Measurements from ENCODE around the gene FAM83D.

DNA sequence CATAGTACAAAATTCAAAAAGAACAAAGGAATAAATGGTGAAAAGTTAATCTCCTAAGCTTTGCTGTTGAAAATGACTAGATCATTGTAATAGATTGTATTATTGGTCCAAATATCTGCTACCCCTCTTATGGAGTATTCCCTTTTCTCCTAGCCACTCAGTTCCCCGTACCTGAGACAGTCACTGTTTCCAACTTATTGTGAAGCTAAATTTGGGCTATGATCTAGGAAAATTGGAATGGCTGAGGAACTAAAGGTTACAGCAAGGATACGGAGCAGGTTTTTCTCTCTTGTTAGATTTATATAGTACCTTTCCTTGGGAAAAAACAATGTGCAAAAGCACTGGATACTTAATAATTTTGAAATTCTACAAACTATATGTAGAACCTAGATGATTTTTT, 53.2 kb downstream of the FAM83D start:
- TF ChIP-seq, protein P1, sequence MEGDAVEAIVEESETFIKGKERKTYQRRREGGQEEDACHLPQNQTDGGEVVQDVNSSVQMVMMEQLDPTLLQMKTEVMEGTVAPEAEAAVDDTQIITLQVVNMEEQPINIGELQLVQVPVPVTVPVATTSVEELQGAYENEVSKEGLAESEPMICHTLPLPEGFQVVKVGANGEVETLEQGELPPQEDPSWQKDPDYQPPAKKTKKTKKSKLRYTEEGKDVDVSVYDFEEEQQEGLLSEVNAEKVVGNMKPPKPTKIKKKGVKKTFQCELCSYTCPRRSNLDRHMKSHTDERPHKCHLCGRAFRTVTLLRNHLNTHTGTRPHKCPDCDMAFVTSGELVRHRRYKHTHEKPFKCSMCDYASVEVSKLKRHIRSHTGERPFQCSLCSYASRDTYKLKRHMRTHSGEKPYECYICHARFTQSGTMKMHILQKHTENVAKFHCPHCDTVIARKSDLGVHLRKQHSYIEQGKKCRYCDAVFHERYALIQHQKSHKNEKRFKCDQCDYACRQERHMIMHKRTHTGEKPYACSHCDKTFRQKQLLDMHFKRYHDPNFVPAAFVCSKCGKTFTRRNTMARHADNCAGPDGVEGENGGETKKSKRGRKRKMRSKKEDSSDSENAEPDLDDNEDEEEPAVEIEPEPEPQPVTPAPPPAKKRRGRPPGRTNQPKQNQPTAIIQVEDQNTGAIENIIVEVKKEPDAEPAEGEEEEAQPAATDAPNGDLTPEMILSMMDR (conservative IDR thresholded peaks at IDR 0.05; ENCODE audit: low read depth in 2 of 2): no peak
- TF ChIP-seq EZH2phosphoT487 (IDR thresholded peaks at IDR 0.05; ENCODE audit: unreplicated experiment): no peak

Measured in GM23338 (cell line).